NB4 (cell line): Measurements from ENCODE around the gene HOXB3.

Source experiments
- DNase-seq: peaks from one replicate; pipeline ENCODE4 v3.0.0; 2010; ENCODE audit warnings: low read depth
- H3K4me3 ChIP-seq: one replicate; pipeline ENCODE4 v1.5.1; 2011; ENCODE audit warnings: mild to moderate bottlenecking, low read depth, low read length, moderate library complexity
- CTCF ChIP-seq: IDR thresholded peaks from one replicate; pipeline ENCODE4 v1.5.1; 2012; ENCODE audit warnings: low read depth, low read length
- MYC ChIP-seq: IDR thresholded peaks from 2 replicates; pipeline ENCODE4 v1.6.1; 2011; ENCODE audit warnings: low read depth, low read length
- POLR2A ChIP-seq: IDR thresholded peaks from 2 replicates; pipeline ENCODE4 v1.6.1; 2011; ENCODE audit warnings: mild to moderate bottlenecking; ENCODE audit not compliant: insufficient read length; ENCODE audit errors: extremely low read depth
- TF ChIP-seq, protein P1 (sequence below): IDR thresholded peaks from 2 replicates; pipeline ENCODE4 v1.6.1; 2011; ENCODE audit warnings: low read depth, low read length

HOXB3 gene

GRCh38 chr17:48604770-48605329 lies 14.8 kb upstream of the HOXB3 start, which contains the start of gene HOXB6:
Gene HOXB6, minus strand, starts transcription at chr17:48604986. Its CDS starts 6,836 bp downstream, at chr17:48598150.
- DNase-seq = no peak
- H3K4me3 ChIP-seq = no peak within 1 kb of the TSS
- no peak for TF ChIP-seq CTCF
- TF ChIP-seq, protein P1, sequence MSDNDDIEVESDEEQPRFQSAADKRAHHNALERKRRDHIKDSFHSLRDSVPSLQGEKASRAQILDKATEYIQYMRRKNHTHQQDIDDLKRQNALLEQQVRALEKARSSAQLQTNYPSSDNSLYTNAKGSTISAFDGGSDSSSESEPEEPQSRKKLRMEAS = no peak
- no peak for TF ChIP-seq POLR2A

DNA sequence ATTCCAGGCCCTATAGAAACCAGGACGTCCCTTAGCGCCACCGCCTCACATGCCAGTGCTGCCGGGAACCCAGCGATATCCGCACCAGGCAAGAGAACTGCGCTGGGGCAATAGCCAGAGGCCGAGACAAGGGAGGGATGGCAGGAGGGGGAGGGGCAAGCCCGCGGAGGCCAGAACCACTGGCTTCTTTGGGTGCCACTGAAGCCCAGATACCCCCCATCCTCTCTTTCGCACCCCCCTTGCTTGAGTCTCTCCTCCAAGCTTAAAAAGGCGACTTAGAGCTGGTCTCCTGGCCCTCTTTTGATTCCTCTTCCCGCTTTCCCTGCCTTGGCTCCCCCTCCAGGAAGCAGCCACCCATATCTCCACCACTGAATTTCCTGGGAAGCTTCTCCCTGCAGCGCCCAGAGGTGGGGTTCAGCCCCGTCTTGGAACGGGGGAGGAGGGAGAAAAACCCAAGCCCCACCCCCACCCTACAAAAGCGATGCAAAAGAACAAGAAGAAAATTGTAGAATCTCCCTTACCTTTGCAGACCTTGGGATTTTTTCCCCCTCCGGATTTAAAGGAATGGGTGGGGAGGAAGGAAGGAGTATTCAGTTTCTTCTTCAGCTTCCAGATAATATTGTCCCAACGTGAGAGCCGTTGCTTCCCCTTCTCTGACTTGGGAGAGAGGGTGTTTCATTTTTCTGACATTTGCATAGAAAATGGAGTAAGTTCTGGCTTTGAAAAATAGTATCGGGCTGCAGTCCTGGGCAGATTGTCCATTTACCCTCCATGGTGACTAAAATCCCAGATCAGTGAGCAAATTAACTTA lies 14.1 kb upstream of the HOXB3 start:
- TF ChIP-seq POLR2A = no peak
- H3K4me3 ChIP-seq = no peak overlapping the region
- DNase-seq = no peak

GRCh38 chr17:48601539-48602425 lies 11.7 kb upstream of the HOXB3 start:
- H3K4me3 ChIP-seq = no peak overlapping the region
- DNase-seq = no peak
- TF ChIP-seq POLR2A = no peak

DNA sequence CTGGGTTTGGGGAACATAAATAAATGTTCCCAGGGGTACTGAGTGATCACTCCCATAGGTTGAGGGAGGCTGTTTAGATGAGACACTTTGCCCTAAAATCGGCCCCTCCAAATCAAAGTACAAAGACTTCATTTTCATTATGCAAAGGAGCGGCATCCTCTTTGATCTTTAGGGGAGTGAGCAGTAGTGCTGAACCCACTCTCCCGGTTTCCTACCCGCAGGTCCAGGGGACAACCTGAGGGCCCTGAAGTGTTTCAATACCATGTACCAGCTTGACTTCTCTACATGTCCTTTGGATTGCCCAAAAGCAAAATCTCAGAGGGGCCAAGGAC lies 11.1 kb upstream of the HOXB3 start:
- TF ChIP-seq MYC (no peak), CTCF (no peak), POLR2A (no peak)
- TF ChIP-seq, protein P1 = no peak
- no peak overlapping the region for H3K4me3 ChIP-seq
- DNase-seq = no peak

DNA sequence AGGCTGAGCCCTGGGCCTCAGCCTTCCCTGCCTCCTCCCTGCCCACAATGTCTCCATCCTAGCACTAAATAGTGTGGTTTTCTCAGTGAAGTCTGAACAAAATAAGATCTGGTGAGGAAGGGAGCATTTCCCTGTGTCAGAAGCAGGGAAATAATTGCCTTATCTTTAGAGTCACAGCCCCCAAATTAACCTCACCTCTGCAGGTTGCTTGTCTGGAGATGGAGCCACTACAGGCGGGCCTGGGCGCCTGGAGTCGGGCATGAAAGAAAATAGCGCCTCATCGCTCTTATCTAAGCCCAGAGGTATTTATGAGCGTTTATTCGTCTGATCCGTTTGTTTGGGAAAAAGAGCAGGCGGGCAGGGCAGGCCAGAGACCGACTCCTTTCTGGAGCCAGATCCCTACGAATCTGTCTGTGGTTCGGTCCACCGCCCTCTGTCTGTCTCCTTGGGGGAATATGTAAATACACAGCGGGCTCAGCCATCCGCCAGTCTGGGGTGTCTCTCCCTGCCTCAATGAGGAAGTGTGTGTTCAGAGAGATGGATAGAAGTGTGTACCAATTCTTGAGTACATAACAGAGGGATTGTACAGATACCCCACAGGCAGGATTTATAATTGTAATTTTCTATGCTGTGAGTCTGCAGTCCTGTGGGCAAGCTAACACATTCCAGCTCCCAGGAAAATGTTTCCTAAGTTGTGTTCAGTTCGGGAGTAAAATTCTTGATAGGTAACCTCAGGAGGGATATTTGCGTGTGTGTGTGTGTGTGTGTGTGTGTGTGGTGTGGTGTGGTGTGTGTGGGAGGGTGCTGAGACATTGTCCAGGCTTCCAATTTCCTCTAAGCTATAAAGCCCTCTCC lies 10.4 kb upstream of the HOXB3 start:
- DNase-seq = no peak
- no peak for TF ChIP-seq POLR2A
- TF ChIP-seq, protein P1 = no peak
- no peak for TF ChIP-seq CTCF
- no peak for TF ChIP-seq MYC
- H3K4me3 ChIP-seq = no peak overlapping the region

GRCh38 chr17:48599354-48599753 lies 9.3 kb upstream of the HOXB3 start:
- TF ChIP-seq CTCF = no peak
- TF ChIP-seq, protein P1 = no peak
- no peak for TF ChIP-seq MYC
- TF ChIP-seq POLR2A = no peak
- H3K4me3 ChIP-seq = no peak overlapping the region
- no peak for DNase-seq
